ENCODE measurements around the gene SERTAD3. TPM values are rescaled to one million over a fixed set of nuclear protein-coding genes. Genes with fewer than 3 reads are reported as not detected.
"Not testable (repeated sequence)": the region's sequence is repeated elsewhere in the genome, so short reads cannot be mapped to it uniquely, and the experiment has no call there.

SERTAD3 gene, protein sequence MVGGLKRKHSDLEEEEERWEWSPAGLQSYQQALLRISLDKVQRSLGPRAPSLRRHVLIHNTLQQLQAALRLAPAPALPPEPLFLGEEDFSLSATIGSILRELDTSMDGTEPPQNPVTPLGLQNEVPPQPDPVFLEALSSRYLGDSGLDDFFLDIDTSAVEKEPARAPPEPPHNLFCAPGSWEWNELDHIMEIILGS
- 9.8 TPM for total RNA-seq

GRCh38 chr19:40444000-40444824 is at the start of gene SERTAD3:
Gene SERTAD3 (minus strand): TSS chr19:40444335. CDS start chr19:40442080, 2,255 bp downstream.
- peak; percentile 95 for DNase-seq

GRCh38 chr19:40493778-40494177 is 49.6 kb upstream of the SERTAD3 start:
- DNase-seq: no peak

GRCh38 chr19:40492274-40492673 is 48.1 kb upstream of the SERTAD3 start:
- DNase-seq: no peak

- DNase-seq: no peak
Measured at GRCh38 chr19:40489882-40490230, 45.7 kb upstream of the SERTAD3 start.

GRCh38 chr19:40486017-40486416 is 41.9 kb upstream of the SERTAD3 start:
- no peak for DNase-seq

GRCh38 chr19:40475878-40476644 is 31.9 kb upstream of the SERTAD3 start:
- not testable (repeated sequence) for DNase-seq

DNA sequence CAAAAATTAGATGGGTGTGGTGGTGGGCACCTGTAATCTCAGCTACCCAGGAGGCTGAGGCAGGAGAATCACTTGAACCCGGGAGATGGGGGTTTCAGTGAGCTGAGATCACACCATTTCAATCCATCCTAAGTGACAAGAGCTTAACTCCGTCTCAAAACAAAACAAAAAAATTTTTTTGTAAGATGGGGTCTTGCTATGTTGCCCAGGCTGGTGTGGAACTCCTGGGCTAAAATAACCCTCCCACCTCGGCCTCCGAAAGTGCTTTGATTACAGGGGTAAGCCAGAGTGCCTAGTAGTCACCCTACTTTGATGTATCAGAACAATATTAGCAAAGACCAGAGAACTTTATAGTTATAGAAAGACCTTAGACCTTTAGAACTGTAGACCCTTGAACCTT is 30.6 kb upstream of the SERTAD3 start:
- no peak for DNase-seq

- no peak for DNase-seq
Measured at GRCh38 chr19:40472516-40472915, 28.4 kb upstream of the SERTAD3 start.

GRCh38 chr19:40471111-40471510 is 27.0 kb upstream of the SERTAD3 start:
- no peak for DNase-seq

DNA sequence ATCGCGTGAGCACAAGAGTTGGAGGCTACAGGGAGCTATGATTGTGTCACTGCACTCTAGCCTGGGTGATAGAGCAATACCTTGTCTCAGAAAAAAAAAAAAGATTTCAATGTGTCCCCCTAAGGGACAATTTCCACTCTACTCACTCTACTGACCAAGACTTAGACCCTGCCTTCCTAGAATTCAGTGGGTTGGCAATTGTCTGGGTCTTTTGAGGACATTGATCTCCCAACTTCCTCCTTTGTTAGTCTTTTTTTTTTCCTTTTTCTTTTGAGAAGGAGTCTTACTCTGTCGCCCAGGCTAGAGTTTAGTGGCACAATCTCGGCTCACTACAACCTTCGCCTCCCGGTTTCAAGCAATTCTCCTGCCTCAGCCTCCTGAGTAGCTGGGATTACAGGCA is 24.9 kb upstream of the SERTAD3 start:
- no peak for DNase-seq

DNA sequence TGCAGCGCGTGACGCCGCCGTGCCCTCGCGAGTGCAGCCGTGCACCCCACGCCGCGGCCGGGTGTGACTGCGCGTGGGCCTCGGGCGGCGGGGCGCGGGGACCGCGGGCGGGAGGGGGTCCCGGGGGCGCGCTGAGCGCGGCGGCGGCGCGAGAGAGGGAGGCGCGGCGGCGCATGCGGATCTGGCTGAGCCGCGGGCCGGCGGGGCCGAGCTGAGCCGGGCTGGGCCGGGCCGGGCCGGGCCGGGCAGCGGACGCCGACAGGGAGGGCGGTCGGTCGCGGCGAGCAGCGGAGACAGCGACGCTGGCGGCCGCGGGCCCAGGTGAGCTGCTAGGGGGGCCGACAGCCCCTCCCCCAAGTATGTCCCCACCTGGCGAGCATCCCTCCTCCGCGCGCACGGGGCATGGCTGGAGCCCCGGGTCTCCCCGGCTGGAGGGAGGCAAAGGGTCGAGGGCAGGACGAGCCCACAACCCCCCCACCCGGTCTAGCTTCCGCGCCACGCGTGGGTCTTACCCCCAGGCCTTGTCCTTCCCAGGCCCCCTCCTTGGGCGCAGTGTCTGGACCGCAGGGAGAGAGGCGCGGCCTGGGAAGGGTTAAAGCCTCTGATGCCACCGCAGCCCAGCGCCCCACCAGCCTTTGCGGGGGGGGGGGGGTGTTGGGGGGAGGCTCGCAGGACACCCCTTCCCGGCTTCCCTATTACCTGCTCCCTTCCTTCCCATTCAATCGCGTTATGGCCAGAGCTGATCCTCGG is 23.0 kb upstream of the SERTAD3 start, which contains the start of gene SPTBN4:
TSS of gene SPTBN4 (plus strand) at position 17 of the 750 bp plus-strand sequence. CDS start 5,621 bp downstream, outside the sequence.
- DNase-seq: no peak

DNA sequence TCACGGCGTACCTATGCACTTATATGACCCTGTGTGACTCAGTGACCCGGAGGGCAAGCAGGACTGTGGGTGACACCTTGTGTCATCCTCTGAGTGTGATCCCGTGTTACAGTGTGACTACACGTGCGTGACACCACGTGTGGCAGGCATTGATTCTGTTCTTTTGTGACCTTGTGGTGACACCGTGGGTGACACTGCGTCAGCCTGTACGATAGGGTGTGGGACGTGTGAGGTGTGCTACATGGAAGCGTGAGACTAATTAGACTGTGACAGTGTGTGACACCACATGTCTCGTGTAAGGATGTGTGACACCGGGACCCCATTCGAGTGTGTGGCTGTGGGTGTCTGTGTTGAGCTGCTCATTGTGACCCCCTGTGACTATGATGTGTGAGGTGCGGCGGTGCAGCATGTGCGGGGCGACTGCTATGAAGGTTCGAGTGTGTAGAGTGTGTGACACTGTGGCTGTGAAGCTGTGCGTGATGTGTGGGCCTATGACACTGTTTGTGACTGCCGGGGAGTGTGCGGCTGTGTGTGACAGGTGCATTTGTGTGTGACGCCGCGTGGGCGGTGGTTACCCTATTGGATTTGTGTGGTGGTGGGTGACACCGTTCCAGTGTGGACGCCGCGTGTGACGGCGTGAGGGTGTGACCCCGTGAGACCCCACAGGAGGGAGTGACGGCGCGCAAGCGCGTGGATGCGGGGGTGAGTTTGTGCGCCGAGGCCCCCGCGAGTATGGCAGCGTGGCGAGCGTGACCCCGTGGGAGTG is 22.3 kb upstream of the SERTAD3 start:
- no peak for DNase-seq

DNA sequence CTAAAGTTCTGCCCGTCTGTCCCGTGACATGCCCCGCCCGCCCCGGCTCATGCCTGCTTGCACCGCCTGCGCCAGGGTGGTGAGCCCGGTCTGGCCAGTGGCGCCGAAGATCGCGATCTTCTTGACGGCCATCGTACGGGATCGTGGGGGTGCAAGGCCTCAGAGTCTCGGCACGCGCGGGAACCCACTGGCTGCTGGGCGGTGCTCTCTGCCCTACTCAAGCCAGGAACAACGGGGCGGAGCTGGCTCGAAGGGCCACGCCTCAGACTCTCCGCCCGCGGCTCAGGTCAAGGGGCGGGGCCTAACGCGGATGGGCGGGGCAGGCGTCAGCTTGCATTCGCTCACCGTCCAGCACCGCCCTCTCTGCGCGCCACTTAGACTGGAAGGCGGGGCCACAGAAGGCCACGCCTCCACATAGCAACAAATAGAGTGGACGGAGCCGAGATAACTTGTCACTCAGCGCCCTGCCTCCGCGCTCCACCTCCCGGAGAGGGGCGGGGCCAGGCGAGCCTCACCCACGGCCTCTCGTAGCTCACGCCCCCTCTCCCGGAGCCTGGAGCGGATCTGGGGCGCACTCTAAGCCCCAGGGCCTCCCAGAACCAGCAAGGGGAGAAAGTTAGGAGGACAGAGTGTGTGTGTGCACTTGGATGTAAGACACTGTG is 21.6 kb upstream of the SERTAD3 start, which contains the start of gene BLVRB:
TSS of gene BLVRB (minus strand) at position 189 of the 662 bp plus-strand sequence. CDS start at position 132, 57 bp downstream.
- peak; percentile 99 for DNase-seq

GRCh38 chr19:40465025-40465556 is 21.0 kb upstream of the SERTAD3 start:
- no peak for DNase-seq

DNA sequence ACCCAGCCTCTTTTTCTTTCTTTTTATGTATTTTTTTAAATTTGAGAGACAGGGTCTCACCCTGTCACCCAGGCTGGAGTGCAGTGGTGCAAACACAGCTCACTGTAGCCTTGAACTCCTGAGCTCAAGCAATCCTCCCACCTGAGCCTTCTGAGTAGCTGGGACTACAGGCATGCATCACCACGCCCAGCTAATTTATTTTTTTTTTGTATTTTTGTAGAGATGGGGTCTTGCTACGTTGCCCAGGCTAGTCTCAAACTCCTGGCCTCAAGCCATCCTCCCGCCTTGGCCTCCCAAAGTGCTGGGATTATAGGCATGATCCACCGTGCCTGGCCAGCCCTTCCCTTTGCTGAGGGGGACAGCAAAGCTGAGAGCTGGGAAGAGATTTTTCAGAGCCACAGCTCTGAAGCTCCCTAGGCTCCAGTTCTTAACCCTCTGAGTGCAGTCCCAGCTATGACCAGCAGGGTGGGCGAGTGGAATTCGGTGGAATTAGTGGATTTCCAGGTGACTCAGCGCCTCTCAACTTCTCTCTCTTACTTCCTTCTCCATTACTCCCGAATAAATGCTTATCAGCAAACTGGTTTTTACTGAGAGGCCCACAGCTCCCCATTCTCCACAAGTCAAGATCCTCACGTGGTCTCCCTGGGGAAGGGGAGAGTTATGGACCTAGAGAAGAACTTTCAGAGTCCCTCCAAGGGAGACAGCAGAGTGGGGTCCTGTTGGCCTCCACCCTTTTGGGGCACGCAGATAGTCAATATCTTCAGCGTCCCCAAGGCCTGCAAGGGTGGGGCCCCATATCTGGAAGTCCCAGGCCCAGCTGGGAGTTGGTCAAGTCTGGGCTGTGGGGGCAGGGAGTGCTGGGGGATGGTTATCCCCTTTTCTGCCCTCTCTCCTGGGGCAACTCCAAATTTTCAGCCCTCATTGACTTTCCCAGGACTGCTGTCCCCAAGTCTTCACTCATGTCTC is 20.2 kb upstream of the SERTAD3 start:
- DNase-seq: peak; percentile 71

DNA sequence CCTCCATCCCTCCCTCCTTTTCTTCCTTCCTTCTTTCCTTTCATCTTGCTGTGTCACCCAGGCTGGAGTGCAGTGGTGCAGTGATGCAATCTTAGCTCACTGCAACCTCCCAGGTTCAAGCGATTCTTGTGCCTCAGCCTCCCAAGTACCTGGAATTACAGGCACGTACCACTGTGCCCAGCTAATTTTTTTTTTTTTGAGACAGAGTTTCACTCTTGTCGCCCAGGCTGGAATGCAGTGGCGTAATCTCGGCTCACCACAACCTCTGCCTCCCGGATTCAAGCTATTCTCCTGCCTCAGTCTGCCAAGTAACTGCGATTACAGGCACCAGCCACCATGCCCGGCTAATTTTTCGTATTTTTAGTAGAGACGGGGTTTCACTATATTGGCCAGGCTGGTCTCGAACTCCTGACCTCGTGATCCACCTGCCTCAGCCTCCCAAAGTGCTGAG is 19.5 kb upstream of the SERTAD3 start:
- not testable (repeated sequence) for DNase-seq

DNA sequence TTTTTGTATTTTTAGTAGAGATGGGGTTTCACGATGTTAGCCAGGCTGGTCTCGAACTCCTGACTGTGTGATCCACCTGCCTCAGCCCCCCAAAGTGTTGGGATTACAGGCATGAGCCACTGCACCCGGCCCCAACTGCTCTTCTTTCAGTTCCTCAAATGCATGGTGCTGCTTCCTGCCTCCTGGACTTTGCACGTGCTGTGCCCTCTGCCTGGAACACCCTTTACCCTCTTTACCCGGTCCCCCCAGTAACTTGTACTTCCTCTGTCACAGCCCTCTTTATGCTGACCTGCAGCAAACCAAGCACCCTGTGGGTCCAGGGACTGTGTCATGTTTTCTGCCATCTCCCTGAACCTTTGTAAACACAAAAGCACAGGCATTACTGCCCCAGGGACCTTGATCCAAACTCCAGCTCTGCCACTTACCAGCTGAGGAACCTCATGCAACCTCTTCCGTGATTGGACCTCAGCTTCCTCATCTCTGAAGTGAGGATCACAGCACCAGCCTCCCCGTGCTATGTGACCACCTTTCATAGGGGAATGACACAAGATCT is 17.6 kb upstream of the SERTAD3 start:
- no peak for DNase-seq

DNA sequence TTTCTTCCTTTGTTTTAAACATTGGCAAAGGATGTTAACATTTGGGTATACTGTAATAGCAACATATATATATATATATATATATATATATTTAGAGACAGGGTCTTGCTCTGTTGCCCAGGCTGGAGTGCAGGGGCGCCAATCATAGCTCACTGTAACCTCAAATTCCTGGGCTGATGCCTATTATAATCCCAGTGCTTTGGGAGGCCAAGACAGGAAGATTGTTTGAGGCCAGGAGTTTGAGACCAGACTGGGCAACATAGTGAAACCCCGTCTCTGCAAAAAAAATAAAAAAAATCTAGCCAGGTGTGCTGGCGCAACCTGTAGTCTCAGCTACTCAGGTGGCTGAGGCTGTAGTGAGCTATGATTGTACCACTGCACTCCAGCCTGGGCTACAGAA is 16.1 kb upstream of the SERTAD3 start:
- DNase-seq: no peak

DNA sequence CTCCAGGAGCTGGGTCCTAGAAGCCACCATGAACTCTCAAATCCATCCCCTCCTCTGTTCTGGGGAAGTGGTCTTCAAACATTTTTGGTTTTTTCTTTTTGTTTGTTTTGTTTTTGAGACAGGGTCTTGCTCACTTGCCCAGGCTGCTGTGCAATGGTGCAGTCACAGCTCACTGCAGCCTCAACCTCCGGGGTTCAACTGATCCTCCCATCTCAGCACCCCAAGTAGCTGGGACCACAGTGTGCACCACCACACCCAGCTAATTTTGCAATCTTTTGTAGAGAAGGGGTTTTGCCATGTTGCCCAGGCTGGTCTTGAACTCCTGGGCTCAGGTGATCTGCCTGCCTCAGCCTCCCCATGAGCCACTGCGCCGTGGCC is 14.5 kb upstream of the SERTAD3 start:
- no peak for DNase-seq

Measured in occipital lobe (tissue), 2 donors.